GM23248 (cell line): ENCODE results near the gene ZNF827.

ENCODE experiments used
- EZH2 ChIP-seq: fragments of 200-600 bp; sonication (generic); IDR thresholded peaks from 2 replicates; pipeline ENCODE4 v1.6.1; 2018; ENCODE audit warnings: antibody characterized with exemption, mild to moderate bottlenecking; ENCODE audit not compliant: insufficient read depth, poor library complexity, severe bottlenecking
- EZH2phosphoT487 ChIP-seq: fragments of 200-600 bp; sonication (generic); IDR thresholded peaks from 2 replicates; pipeline ENCODE4 v1.6.1; 2018; ENCODE audit warnings: antibody characterized with exemption, moderate library complexity, mild to moderate bottlenecking, low read depth; ENCODE audit not compliant: insufficient read depth

DNA sequence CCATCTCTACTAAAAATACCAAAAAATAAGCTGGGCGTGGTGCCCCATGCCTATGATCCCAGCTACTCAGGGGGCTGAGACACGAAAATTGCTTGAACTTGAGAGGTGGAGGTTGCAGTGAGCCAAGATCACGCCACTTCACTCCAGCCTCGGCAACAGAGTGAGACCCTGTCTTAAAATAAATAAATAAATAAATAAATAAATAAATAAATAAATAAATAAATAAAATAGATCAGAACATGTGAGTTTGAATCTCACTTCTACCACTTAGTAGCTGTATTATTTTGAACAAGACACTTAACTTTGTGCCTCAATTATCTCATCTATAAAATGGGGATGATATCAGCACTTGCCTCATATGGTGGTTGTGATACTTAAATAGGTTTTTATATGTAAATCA lies 168.5 kb downstream of the ZNF827 start:
- TF ChIP-seq EZH2 (no peak), EZH2phosphoT487 (no peak)
